HG03521 (cell line): ENCODE measurements around the gene ST6GALNAC2.
A peak's percentile ranks its signal among the peaks of the same experiment; 100 is the strongest.
"Not testable (repeated sequence)": the region's sequence is repeated elsewhere in the genome, so short reads cannot be mapped to it uniquely, and the experiment has no call there.

ENCODE experiments used
- ATAC-seq: cut with Tn5 transposase; IDR thresholded peaks from one replicate; pipeline ENCODE4 v1.9.1; 2021; ENCODE audit warnings: mild to moderate bottlenecking, moderate library complexity; ENCODE audit not compliant: unreplicated experiment

Gene ST6GALNAC2

GRCh38 chr17:76528528-76529223 lies 57.0 kb downstream of the ST6GALNAC2 start:
- ATAC-seq: no peak

DNA sequence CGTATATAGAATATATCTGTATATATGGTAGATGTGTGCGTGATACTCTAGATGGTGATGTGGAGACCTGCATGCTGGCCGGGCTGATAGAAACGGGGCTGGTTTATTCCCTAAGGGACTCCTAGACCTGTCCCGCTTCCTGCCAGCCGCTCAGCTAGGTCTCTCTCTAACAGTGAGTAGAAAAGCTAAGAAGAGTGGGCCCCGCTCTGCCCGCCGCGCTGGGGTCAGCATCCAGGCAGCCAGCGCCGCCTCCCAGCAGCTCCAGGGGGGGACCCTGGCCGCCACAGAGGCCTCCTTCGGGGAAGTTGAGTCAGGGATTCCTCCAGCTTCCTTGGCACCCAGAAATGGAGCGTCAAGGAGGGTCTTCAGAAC lies 57.5 kb downstream of the ST6GALNAC2 start:
- ATAC-seq: no peak

DNA sequence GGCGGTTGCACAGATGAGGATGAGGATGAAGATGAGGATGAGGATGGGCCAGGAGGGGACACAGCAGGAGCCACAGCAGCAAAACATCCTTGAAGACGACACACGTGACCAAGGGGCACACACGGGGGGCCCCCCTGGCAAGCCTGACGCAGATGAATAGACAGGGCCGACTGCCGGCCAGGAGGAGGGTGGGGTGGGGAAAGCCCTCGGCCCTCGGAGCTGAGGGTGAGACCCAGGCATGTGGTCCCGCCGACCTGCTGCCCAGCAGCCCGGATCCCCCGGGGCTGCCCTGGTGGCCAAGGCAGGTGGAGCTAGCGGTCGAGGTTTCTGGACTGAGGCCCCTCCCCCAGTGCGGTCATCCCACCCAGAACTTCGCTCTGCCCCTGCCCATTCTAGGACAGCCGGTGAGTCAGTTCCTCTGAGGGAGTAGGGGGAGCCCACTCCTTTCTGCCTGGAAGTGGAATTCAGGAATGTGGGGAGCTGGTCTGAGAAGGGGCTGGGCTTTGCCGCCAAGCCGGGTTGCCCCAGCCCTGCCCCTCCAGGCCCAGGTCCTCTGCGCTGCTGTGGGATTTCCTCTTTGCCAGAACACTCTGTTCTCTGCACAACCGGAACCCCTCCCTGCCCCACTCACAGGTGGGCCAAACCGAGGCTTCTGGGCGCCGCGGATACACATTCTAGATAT lies 58.1 kb downstream of the ST6GALNAC2 start:
- ATAC-seq: no peak

DNA sequence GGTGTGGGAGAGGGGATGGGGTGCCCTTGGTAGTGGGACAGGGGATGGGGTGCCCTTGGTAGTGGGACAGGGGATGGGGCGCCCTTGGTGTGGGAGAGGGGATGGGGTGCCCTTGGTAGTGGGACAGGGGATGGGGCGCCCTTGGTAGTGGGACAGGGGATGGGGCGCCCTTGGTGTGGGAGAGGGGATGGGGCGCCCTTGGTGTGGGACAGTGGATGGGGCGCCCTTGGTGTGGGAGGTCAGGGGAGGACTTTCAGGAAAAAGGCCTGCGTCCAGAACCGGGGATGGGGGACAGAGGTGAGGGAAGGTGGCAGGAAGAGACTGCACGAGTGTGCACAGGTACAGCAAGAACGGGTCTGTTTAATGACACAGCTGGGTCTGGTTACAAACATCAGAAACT lies 58.6 kb downstream of the ST6GALNAC2 start:
- not testable (repeated sequence) for ATAC-seq

- not testable (repeated sequence) for ATAC-seq
Measured at GRCh38 chr17:76525513-76525833, 60.2 kb downstream of the ST6GALNAC2 start.

DNA sequence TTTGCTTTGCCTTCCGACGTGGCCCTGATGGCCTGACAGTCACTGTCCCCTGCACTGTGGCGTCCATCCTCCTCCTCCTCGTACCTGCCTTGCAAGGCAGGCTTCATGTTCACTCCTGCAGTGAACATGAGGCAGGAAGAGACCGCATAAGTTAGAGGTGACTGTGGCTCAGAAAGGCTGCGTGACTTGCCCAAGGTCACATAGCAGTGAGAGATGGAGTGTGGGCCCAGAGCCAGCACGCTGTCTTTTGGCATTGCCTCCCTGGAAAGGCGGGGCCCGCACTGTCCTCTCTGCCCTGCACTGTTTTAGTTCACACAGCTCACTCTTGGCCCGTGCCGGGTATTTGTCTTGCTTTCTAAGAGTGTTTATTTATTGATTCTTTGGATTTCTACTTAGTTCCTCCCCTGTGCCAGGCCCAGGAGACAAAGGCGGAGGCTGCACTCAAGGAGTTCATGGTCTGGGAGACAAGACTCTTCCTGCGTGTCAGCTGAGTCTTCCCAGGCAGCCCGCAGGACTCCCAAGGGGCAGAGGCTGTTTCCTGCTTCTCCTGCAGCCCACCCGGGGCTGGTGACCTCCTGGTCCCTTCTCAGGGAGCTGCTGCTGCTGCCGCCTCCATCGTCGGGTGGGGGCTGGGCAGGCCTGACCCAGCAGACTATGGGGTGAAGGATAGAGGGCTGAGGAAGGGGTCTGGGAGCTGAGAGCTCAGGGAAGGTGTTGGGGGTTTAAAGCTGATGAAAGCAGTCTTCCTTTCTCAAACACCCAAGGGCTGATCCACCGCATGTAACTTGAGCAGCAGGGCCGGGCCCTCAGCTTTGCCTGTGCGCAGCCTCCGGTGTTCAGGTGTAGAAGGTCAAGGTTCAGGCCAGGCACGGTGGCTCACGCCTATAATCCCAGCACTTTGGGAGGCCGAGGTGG lies 60.8 kb downstream of the ST6GALNAC2 start:
- no peak for ATAC-seq

GRCh38 chr17:76523084-76524037 lies 62.3 kb downstream of the ST6GALNAC2 start:
- ATAC-seq: peak; percentile 57

GRCh38 chr17:76521683-76522082 lies 64.0 kb downstream of the ST6GALNAC2 start:
- not testable (repeated sequence) for ATAC-seq

DNA sequence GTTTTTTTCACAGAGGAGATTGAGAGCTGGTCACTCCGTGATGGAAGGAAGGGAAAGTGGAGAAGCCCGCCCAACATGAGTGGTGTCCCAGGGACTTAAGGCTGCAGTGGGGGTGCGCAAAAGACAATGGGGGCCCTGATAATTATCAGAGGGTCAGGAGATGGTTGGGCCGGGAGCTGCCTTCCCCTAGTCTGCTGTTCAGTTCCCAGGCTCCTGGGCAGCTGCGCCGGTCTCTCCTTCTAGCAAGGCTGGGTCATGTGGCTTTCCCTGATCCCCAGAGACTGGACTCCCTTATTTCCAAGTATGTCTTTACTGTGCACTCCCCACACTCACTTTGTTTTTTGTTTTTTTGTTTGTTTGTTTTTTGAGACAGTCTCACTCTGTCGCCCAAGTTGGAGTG lies 64.4 kb downstream of the ST6GALNAC2 start:
- ATAC-seq: no peak

GRCh38 chr17:76519048-76519966 lies 66.4 kb downstream of the ST6GALNAC2 start:
- ATAC-seq: no peak

DNA sequence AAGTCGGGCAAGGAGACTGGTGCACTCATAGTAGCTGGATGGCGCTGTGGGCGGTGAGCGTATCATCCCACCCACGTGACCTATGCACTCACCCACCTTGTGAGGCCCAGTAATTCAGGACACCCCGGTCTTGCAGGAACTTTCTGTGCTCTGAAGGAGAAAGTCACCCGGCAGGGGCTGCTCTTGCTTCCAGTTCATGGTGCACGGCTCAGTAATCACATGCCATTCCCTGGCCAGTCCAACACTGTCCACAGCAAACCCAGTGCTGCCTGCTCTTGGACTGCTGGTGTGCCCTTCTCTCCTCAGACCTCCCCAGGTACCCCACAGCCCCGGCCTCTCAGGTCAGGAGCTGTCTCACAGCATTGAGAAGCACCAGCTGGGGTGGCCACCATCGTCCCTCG lies 68.0 kb downstream of the ST6GALNAC2 start:
- ATAC-seq: no peak
